ENCODE results near the gene KRTAP9-8.
"Not testable (repeated sequence)": the region's sequence is repeated elsewhere in the genome, so short reads cannot be mapped to it uniquely, and the experiment has no call there.

The KRTAP9-8 gene

DNA sequence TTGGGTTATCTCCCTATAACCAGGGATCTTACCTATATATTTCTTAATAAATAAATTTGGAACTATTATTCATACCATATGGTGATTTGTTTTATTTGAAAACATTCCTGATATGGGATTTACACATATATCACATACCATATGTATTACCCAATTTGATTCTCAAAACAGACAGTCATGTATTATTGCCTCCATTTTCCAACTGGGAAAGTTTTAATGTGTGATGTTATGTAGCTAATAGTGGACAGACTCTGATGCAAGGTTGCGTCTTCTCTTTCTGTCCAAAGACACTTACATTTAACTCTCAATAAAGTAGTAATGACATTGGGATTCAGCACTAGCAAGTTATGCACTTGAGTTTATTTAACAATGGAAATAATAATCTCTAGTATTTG lies 18.5 kb downstream of the KRTAP9-8 start:
- no peak for DNase-seq

DNA sequence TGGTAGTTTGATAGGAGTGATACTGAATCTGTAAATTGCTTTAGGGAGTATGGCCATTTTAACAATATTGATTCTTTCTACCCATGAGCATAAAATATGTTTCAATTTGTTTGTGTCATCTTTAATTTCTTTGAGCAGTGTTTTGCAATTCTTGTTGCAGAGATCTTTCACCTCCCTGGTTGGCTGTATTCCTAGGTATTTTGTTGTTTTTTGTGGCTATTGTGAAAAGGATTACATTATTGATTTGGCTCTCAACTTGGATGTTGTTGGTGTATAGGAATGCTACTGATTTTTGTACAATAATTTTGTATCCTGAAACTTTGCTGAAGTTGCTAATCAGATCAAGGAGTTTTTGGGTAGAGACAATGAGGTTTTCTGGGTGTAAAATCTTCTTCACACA lies 20.6 kb downstream of the KRTAP9-8 start:
- DNase-seq: no peak

GRCh38 chr17:41263212-41263611 lies 25.4 kb downstream of the KRTAP9-8 start:
- no peak for DNase-seq

DNA sequence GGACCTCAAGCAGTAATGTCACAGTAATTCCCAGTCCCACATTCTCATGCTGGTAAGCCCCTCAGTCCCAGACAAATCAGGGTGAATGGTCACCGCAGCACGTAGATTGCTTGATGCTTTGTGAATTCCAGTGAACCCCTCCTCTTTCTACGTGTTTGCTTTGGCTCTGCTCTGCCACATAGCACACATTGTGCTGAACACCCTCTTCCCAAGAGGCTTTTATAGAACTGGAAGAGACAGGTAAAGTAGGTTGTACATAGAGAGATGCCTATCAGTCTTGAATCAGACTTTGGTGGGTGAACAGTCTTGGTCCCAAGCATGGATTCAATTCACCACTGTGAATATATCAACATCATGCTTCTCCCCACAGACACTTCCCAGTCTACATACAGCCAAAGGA lies 26.8 kb downstream of the KRTAP9-8 start:
- no peak for DNase-seq

- no peak for DNase-seq
Observed at GRCh38 chr17:41265078-41265477, 27.3 kb downstream of the KRTAP9-8 start, which contains the start of gene KRTAP9-6. TSS of gene KRTAP9-6 (plus strand) at chr17:41265378. CDS start at chr17:41265378, 0 bp downstream.

GRCh38 chr17:41267711-41268110 lies 29.9 kb downstream of the KRTAP9-8 start:
- no peak for DNase-seq

DNA sequence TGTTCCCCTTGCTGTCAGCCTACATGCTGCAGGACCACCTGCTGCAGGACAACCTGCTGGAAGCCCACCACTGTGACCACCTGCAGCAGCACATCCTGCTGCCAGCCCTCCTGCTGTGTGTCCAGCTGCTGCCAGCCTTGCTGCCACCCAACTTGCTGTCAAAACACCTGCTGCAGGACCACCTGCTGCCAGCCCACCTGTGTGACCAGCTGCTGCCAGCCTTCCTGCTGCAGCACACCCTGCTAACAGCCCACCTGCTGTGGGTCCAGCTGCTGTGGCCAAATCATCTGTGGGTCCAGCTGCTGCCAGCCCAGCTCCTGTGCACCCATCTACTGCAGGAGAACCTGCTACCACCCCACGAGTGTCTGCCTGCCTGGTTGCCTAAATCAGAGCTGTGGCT lies 33.5 kb downstream of the KRTAP9-8 start:
- not testable (repeated sequence) for DNase-seq

DNA sequence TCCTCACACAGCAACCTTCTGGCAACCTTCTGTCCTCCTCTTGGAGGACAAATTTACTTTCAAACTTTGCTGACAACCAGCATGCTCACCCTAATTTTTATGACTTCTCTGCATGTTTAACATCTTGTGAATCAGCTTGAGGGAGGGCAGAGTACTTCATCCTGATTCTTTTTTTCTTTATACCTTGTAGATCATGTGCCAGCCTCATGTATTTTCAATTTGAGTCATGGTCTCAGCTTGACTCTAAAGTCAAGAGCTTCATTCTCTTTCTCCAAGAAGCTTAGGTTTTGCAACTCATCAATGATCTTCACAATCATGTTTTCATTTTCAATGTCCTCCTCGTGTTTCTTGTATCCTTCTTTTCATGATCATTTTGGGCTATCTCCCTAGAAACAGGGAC lies 34.1 kb downstream of the KRTAP9-8 start:
- no peak for DNase-seq

DNA sequence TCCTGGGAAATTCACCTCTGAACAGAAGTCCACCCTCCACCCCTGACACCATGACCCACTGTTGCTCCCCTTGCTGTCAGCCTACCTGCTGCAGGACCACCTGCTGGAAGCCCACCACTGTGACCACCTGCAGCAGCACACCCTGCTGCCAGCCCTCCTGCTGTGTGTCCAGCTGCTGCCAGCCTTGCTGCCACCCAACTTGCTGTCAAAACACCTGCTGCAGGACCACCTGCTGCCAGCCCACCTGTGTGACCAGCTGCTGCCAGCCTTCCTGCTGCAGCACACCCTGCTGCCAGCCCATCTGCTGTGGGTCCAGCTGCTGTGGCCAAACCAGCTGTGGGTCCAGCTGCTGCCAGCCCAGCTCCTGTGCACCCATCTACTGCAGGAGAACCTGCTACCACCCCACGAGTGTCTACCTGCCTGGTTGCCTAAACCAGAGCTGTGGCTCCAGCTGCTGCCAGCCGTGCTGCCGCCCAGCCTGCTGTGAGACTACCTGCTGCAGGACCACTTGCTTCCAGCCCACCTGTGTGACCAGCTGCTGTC lies 37.9 kb downstream of the KRTAP9-8 start, which contains the start of gene KRTAP9-7:
Gene KRTAP9-7 (plus strand): TSS at position 51 of the 543 bp plus-strand sequence. CDS start 0 bp downstream, at position 51.
- not testable (repeated sequence) for DNase-seq

DNA sequence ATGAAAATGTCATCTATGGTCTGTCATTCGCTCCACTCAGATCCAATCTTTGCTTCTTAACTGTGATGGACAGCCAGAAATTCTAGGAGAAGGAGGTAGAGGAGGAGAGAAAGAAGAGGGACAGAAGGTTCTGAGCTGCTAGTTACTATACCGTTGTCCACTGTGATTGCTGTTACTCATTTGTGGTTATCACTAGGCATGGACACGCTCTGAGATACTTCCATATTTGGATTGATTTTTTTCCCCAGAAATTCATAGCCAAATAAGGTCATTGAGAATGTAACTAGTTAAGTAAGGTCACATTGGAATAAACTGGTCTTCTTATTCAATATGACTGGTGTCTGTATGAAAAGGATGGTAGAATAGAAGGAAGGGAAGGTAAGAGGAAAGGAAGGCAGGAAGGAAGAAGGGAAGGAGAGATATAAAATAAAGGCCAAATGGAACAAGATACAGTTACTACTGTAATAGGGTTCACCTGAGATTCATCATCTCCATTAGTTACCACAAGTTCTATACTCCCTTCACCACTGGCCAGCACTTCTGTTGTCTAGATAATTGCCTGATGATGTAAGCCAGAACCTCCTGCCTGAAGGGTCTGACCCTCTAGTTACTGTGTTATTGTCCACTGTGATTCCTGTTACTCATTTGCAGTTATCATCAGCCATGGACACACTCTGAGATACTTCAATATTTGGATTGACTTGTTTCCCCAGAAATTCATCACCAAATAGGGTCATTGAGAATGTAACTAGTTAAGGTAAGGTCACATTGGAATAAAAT lies 40.6 kb downstream of the KRTAP9-8 start:
- DNase-seq: no peak

- no peak for DNase-seq
Observed at GRCh38 chr17:41284043-41284442, 46.2 kb downstream of the KRTAP9-8 start.

DNA sequence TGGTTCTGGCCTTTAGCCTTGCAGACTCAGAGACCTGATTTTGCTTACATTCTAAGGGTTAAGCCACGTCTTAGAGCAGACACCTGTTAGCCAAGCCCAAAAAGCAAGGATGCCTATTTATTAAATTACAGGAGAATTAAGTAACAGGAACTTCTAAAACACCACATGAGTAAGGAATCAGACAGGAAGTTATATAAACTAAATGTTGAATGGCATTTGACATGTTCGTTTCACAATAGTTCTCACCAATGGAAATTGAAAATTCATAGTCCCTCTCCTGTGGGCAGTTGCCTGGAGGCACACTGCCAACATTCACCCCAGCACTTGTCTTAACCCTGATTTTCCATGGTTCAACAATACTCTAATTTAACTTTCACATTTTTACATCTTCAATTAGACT lies 46.7 kb downstream of the KRTAP9-8 start:
- no peak for DNase-seq

DNA sequence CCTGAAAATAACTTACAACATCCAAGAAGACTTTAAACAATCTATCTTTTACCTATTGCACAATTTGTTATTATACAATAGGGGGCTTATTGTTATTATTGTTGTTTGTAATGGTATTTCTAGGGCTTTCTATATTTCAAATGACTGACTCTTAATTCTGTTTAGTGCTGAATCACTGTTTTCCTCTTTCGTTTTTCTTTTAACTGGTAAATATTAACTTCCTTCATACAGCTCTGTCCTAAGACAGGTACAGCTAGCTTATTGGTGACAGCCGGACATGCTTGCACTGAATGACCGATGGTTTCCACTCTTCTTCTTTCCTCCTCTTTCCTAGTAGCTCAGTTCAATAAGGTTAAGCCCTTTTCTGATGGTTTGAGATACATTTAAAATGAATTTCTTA lies 49.3 kb downstream of the KRTAP9-8 start:
- no peak for DNase-seq
